NT2/D1 (cell line): ENCODE results near the gene S1PR3.

Experiments used
- SUZ12 ChIP-seq: IDR thresholded peaks from 2 replicates; pipeline ENCODE4 v1.6.1; 2011; ENCODE audit not compliant: insufficient read length, insufficient read depth; ENCODE audit errors: extremely low read depth
- YY1 ChIP-seq: IDR thresholded peaks from 2 replicates; pipeline ENCODE4 v1.6.1; 2011; ENCODE audit not compliant: insufficient read length, insufficient read depth

GRCh38 chr9:89005323-89005722, 14.1 kb downstream of the S1PR3 start:
- no peak for TF ChIP-seq SUZ12
- TF ChIP-seq YY1: no peak
